ENCODE data around the gene FOXL3. TPM values are rescaled to one million over a fixed set of nuclear protein-coding genes. Genes with fewer than 3 reads are reported as not detected.
A peak's percentile ranks its signal among the peaks of the same experiment; 100 is the strongest.

FOXL3 gene
- total RNA-seq, 4 donors from 2014 or later, result not detected

GRCh38 chr7:265998-266850 lies 23.7 kb upstream of the FOXL3 start:
- DNase-seq (no peak), ATAC-seq (peak in 1 of 2 donors; percentile 31)
- Histone ChIP-seq H3K27me3 (no peaks in the 10 kb centered on the region), H3K36me3 (no peaks in the 10 kb centered on the region), H3K4me1 (no peaks in the 10 kb centered on the region), H3K9me3 (no peaks in the 10 kb centered on the region), H3K27ac (no peak overlapping the region), H3K4me3 (no peak overlapping the region)
- in situ Hi-C loops (cut with MboI; ENCODE audit: low sequenced_read_pairs in 4 of 4), result no loop called here
- TF ChIP-seq, protein P1, sequence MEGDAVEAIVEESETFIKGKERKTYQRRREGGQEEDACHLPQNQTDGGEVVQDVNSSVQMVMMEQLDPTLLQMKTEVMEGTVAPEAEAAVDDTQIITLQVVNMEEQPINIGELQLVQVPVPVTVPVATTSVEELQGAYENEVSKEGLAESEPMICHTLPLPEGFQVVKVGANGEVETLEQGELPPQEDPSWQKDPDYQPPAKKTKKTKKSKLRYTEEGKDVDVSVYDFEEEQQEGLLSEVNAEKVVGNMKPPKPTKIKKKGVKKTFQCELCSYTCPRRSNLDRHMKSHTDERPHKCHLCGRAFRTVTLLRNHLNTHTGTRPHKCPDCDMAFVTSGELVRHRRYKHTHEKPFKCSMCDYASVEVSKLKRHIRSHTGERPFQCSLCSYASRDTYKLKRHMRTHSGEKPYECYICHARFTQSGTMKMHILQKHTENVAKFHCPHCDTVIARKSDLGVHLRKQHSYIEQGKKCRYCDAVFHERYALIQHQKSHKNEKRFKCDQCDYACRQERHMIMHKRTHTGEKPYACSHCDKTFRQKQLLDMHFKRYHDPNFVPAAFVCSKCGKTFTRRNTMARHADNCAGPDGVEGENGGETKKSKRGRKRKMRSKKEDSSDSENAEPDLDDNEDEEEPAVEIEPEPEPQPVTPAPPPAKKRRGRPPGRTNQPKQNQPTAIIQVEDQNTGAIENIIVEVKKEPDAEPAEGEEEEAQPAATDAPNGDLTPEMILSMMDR (IDR thresholded peaks at IDR 0.05 in 4 of 5, conservative IDR thresholded peaks at IDR 0.05 in 1 of 5), result no peak
- TF ChIP-seq POLR2A (IDR thresholded peaks at IDR 0.05), result no peak
- intact Hi-C loops (cut with DNase I; ENCODE audit: low total_unique reads), result no loop called here

- no peaks in the 10 kb centered on the region for H3K4me1 ChIP-seq
- DNase-seq, result no peak
These were observed 22.8 kb upstream of the FOXL3 start for GRCh38 chr7:266851-267840.

GRCh38 chr7:268991-269390 lies 21.0 kb upstream of the FOXL3 start:
- DNase-seq, result no peak
- no peaks in the 10 kb centered on the region for H3K9me3 ChIP-seq
- no peak overlapping the region for H3K27ac ChIP-seq
- H3K36me3 ChIP-seq, result no peaks in the 10 kb centered on the region
- TF ChIP-seq POLR2A (IDR thresholded peaks at IDR 0.05), result no peak
- TF ChIP-seq, protein P1 (IDR thresholded peaks at IDR 0.05 in 4 of 5, conservative IDR thresholded peaks at IDR 0.05 in 1 of 5), result no peak
- intact Hi-C loops (cut with DNase I; ENCODE audit: low total_unique reads) (no loop called here), in situ Hi-C loops (cut with MboI; ENCODE audit: low sequenced_read_pairs in 4 of 4) (no loop called here)
- H3K4me3 ChIP-seq, result no peak overlapping the region
- ATAC-seq, result no peak
- H3K27me3 ChIP-seq, result no peaks in the 10 kb centered on the region
- no peaks in the 10 kb centered on the region for H3K4me1 ChIP-seq

More at GRCh38 chr7:266851-267840, 22.8 kb upstream of the FOXL3 start:
- intact Hi-C loops (cut with DNase I; ENCODE audit: low total_unique reads) (no loop called here), in situ Hi-C loops (cut with MboI; ENCODE audit: low sequenced_read_pairs in 4 of 4) (no loop called here)
- no peaks in the 10 kb centered on the region for H3K9me3 ChIP-seq
- no peaks in the 10 kb centered on the region for H3K27me3 ChIP-seq
- no peak overlapping the region for H3K27ac ChIP-seq
- H3K4me3 ChIP-seq, result no peak overlapping the region
- no peaks in the 10 kb centered on the region for H3K36me3 ChIP-seq
- TF ChIP-seq, protein P1 (IDR thresholded peaks at IDR 0.05 in 4 of 5, conservative IDR thresholded peaks at IDR 0.05 in 1 of 5), result peak; percentile 14 to 71 (median 49)
- TF ChIP-seq POLR2A (IDR thresholded peaks at IDR 0.05), result no peak
- peak in 1 of 2 donors; percentile 26 for ATAC-seq

- no peak for DNase-seq
- H3K9me3 ChIP-seq, result no peaks in the 10 kb centered on the region
- no peaks in the 10 kb centered on the region for H3K4me1 ChIP-seq
- intact Hi-C loops (cut with DNase I; ENCODE audit: low total_unique reads), result no loop called here
- in situ Hi-C loops (cut with MboI; ENCODE audit: low sequenced_read_pairs in 4 of 4), result no loop called here
- no peak overlapping the region for H3K27ac ChIP-seq
- H3K36me3 ChIP-seq, result no peaks in the 10 kb centered on the region
- peaks cover 0 to 4% (median 0%) of the 10 kb centered on the region in 3 donors for H3K27me3 ChIP-seq
- H3K4me3 ChIP-seq, result no peak overlapping the region
- no peak for ATAC-seq
- TF ChIP-seq POLR2A (IDR thresholded peaks at IDR 0.05), result no peak
These were observed 20.2 kb upstream of the FOXL3 start for GRCh38 chr7:269721-270120.
